HG03025 (cell line): ENCODE measurements around the gene SRGAP3.

Source experiments
- ATAC-seq: cut with Tn5 transposase; IDR thresholded peaks from one replicate; pipeline ENCODE4 v1.9.1; 2021; ENCODE audit warnings: mild to moderate bottlenecking, moderate library complexity; ENCODE audit not compliant: unreplicated experiment, low FRiP score

Gene SRGAP3

GRCh38 chr3:9180764-9181117, 68.7 kb downstream of the SRGAP3 start:
- ATAC-seq, result no peak

DNA sequence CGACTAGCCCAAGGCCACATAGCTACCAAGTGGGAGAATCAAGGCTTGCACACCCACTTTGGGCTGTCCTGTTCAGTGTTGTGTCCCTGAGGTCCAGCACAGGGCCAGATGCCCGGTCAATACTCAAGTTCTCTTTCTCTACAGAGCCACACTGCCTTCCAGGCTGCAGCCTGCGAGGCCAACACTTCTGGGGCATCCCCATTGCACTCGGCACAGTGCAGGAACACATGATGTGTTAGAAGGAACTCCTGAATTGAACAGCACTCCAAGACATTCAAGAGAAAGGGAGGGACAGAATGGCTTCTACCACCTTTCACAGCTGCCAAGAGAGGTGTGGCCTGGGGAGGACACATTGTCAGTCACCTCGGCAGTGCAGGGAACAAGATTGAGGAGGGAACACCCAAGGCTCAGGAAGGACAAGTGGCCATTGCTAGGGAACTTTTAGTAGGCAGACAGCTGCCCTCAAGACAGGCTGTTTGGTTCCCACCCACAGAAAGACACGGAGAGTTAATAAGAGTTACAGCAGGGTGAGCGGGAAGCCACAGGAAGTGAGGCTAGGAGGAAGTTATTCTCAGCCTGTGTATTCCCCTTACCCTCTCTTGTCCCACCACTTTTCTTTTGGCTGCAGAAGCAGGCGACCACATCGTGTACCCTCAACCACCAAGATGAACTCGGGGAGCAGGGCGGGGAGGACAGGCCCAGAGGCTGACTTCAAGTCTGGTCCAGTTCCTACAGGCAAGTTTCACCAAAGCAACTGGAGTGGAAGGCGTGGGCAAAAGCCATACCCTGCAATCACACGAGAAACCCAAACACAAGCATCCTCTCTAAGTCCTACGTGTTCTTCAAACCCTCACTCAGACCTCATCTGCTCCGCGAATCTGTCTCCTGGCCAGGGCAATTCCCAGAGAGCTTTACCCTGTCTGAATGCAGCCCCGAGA, 69.4 kb downstream of the SRGAP3 start:
- no peak for ATAC-seq

- ATAC-seq, result no peak
These were observed 70.7 kb downstream of the SRGAP3 start for GRCh38 chr3:9178697-9179096.

DNA sequence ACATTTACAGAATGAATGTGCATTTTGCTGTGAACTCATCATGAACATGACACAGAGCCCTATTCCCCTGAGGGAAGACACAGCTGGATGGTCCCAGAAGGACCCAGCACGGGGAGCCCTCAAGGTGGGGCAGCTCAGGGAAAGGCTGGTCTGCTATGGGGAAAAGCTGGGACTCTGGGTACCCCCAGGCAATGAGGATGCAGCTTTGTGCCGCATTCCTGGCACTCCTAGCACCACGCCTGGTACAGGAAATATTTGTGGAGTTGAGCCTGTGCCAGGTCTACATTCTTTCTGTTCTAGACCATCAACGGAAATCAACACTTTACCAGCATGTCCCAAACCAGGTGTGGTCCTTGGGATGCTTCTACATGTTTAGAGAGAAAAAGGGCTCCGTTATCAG, 74.0 kb downstream of the SRGAP3 start:
- no peak for ATAC-seq

GRCh38 chr3:9173445-9173844, 76.0 kb downstream of the SRGAP3 start:
- no peak for ATAC-seq

DNA sequence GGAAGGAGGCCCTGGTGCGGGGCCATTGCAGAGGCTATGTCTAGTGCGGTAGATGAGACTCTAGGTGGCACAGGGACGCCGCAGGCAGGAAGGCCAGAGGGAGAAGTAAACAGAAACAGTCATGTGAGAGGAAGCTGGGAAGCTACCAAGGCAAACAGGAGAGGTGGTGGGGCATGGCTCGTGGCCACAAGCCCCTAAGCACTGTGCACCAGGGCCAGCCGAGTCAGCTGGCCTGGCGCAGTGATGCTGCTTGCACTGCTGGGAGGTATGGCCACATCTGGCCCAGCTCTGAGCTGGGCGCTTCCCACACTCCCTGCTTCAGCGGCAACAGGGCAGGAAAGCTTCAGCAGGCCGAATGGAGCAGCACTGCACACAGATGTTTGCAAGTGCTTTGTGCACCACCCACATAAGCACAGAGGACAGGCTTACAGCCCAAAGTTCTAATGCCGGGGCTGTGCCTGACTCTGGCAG, 76.6 kb downstream of the SRGAP3 start:
- no peak for ATAC-seq

- ATAC-seq, result no peak
These were observed 78.6 kb downstream of the SRGAP3 start for GRCh38 chr3:9170851-9171160.

DNA sequence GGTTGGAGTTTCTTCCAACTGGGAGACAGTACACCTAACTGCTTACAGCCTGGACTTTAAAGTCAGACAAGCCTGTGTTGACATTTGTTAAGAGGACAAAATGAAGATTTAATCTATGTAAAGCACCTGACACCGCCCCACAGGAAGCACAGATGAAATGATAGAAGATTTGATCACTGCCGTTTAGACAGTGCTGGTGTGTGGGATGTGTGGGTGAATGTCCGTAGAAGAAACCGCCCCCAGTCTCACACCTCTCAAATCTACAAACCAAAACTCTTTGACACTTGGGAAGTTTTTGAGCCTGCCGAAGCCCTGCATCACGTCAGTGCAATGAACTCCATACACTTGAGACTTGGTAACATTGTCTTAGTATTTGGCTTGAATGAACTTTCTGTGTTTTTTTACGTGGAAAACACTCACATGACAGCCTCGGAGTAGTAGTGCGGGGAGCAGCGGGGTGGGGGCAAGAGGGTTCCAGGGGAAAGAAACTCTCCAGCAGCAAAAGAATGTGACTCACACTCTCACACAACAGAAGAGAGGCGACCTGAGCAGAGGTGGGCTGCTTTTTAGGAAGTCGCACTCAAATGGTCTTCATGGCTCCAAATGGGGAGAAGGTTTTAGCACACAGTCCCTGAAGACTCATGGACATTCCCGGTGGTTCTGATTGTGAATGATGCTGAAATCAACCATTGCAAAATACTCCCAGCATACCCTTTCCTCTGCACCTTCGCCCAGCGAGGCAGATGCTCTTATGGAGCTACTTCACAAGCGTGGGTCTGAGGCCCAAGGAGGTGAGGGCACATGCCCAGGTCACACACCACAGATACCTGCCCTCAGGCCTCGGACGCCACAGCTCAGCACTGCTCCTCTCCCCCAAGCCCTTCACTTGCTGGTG, 79.2 kb downstream of the SRGAP3 start:
- no peak for ATAC-seq

DNA sequence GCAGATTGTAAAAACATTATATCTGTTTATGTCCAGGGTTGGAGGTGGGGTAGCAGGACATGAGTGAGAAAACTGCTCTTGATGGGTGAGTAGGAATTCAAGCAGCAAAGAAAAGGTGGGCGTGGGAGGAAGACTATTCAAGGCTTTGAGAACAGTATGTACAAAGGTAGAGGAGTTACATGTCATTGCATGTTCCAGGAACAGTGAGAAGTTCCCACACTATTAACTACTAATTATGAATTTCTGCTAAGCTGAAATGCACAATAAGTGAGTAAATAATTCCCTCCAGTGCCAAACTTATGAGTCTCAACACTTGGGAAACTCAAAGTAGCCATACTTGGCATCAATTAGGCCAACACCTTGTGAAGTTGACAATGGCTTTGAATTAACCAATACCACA, 80.1 kb downstream of the SRGAP3 start:
- no peak for ATAC-seq

DNA sequence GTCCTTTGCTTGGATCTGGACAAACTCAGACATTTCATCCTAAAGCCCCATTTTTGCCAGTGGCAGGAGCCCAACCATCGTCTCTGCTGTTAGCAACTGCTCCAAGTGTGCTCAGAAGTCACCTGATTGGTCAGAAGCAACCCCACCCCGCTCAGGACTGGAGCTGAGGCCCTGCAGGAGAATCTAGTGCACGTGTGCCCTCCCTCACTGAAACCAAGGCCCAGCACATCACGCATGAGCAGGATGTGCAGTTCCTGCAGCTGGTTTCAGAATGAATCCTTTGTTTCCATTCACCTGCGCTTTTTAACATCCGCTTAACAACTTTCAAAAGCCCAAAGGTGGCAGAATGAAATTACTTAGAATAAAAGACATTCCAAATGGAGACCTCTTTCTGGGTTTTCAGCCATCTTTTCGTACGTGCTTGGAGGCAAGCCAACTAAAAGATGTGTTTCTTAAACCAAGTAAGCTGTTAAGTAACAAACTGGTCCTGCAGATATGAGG, 81.2 kb downstream of the SRGAP3 start:
- ATAC-seq, result peak; percentile 98

DNA sequence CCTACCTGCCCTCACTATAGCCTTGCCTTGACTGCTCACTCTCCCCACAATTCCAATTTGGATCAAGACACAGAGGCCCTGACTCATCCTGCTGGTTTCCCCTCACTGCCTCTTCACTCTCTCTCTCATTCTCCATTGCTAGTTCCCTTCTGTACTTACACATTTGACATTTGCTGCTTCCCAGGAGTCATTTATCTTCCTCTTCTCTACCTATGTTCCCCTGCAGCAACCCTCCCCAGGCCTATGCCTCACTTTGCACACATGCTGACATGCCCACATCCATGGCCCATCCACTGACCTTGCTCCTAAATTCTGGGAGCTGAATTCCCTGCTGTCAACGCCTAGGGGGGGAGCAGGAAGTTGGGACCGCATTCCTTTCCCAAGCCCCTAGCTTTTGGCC, 82.2 kb downstream of the SRGAP3 start:
- ATAC-seq, result no peak

DNA sequence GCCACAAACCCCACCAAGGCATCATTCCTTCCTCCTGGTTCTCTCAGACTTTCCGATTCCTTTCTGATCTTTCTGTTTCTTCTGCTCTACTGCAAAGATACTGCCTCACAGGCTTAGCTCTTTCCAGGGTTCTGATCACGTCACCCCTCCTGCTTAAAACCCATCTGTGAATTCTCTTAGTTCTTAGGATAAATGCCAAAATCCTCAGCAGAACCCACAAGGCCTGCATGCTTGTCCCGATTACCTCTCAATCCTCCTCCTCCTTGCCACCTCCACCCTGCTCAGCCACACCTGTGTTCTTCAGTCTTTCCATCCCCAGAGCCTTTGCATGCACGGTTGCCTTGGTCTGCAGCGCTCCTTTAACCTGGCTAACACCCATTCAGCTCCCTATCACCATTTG, 84.0 kb downstream of the SRGAP3 start:
- no peak for ATAC-seq

DNA sequence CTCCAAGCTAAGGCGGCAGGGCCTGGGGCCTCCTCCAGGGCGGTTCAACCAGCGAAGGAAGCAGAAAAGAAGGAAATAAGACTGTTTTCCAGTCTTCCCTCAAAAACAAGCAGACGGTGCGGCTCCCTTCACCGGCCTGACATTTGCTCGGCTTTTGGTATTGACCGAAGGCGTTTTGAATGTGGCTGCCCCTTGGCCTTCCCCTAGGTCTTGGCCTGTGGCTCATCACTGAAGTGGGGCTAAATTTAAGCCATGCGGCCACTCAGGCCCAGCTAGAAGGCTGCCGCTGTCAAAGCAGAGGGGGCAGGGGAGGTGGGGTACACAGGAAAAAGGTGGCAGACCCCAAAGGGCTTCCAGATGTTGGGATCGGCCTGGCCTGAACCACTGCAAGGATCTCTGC, 86.2 kb downstream of the SRGAP3 start:
- no peak for ATAC-seq

DNA sequence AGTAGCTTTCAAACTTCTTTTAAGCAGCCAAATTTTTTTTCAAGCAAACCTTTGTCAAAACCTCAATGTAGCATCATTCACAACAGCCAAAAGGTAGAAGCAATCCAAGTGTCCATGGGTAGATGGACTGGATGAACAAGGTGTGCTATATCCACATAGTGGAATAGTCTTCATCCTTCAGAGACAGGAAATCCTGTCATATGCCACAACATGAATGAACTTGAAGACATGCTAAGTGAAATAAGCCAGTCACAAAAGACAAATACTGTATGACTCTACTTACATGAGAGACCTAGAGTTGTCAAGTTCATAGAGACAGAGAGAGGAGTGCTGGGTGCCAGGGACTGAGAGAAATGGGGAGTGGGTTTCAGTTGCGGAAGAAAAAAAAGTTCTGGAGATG, 87.6 kb downstream of the SRGAP3 start:
- no peak for ATAC-seq

DNA sequence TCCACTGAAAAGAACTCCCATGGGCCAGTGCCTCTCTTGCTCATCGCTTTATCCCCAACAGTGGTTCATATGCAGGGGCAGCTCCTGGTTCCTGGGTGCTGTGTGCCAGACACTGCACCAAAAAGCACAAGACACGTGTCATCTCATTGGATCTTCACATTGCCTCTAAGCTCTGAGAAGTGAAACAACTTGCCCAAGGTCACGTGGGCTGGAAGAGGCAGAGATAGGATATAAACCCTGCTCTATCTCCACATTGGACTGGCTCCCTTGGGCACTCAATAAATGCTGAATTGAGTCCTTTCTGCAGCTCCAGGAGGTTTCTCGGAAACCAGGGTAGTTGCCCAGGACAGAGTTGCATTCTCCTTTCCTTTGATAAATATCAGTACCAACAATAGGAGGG, 88.1 kb downstream of the SRGAP3 start:
- ATAC-seq, result no peak

- no peak for ATAC-seq
These were observed 90.4 kb downstream of the SRGAP3 start for GRCh38 chr3:9158865-9159630.

GRCh38 chr3:9157651-9158362, 91.6 kb downstream of the SRGAP3 start:
- ATAC-seq, result no peak

DNA sequence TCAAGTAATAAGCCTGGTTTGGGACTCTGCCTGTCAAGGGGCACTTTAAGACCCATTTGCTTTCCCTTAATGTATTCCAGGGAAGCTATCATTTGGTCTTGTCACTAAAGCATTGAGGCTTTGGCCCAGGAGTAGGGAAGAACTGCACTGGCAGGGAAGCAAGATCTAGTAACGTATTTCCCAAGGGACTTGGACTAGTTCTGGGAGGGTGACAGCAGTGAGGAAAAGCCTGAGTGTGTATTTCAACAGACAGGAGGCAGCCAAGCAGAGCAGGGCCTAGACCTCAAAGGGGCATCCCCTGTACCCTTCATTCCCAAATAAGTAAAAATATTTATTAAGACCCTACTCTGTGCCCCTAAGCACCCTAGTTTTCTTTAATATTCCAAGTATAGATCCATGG, 92.8 kb downstream of the SRGAP3 start:
- no peak for ATAC-seq

- ATAC-seq, result no peak
These were observed 94.4 kb downstream of the SRGAP3 start for GRCh38 chr3:9155028-9155427.
